ENCODE data around the gene PRR9. TPM values are rescaled to one million over a fixed set of nuclear protein-coding genes. Genes with fewer than 3 reads are reported as not detected.
A peak's percentile ranks its signal among the peaks of the same experiment; 100 is the strongest.

The PRR9 gene
- total and polyA plus RNA-seq, 8 donors = not detected

DNA sequence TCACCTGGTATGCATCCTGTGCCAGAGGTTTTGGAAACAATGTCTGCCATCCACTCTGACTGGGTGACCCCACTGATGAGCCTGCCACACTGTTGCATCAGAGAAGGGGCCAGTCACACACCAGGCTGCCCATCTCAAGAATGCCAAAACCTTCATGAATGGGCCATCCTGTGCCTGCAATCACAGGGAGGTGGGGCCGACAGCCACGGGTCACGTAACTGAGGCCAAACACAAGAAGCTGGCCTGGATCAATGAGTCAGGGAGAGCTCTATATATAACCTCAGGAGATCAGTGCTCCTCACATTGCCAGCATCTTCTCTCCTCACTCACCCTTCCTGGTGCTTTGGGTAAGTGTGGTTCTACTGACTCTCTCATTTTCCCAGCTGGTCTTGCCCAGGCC, 42.0 kb downstream of the PRR9 start, which contains the start of gene LORICRIN:
TSS of gene LORICRIN (plus strand) at position 301 of the 400 bp plus-strand sequence. CDS start 1,263 bp downstream, outside the sequence.
- no peak for DNase-seq
- Histone ChIP-seq H3K4me1 (peaks cover 13 to 21% (median 19%) of the 10 kb centered on the region in 4 donors), H3K27me3 (peaks cover 0 to 65% (median 44%) of the 10 kb centered on the region in 3 donors), H3K4me3 (peak within 1 kb of the TSS in 1 of 4 donors; percentile 47), H3K9me3 (no peaks in the 10 kb centered on the region), H3K36me3 (no peaks in the 10 kb centered on the region), H3K27ac (no peak within 1 kb of the TSS)
- intact Hi-C loops (cut with DNase I; ENCODE audit: low total_unique reads) = no loop called here
- TF ChIP-seq EP300 (IDR thresholded peaks at IDR 0.05) (no peak), POLR2AphosphoS5 (IDR thresholded peaks at IDR 0.05) (no peak), POLR2A (IDR thresholded peaks at IDR 0.05) (no peak)
- TF ChIP-seq, protein P1, sequence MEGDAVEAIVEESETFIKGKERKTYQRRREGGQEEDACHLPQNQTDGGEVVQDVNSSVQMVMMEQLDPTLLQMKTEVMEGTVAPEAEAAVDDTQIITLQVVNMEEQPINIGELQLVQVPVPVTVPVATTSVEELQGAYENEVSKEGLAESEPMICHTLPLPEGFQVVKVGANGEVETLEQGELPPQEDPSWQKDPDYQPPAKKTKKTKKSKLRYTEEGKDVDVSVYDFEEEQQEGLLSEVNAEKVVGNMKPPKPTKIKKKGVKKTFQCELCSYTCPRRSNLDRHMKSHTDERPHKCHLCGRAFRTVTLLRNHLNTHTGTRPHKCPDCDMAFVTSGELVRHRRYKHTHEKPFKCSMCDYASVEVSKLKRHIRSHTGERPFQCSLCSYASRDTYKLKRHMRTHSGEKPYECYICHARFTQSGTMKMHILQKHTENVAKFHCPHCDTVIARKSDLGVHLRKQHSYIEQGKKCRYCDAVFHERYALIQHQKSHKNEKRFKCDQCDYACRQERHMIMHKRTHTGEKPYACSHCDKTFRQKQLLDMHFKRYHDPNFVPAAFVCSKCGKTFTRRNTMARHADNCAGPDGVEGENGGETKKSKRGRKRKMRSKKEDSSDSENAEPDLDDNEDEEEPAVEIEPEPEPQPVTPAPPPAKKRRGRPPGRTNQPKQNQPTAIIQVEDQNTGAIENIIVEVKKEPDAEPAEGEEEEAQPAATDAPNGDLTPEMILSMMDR (IDR thresholded peaks at IDR 0.05) = no peak
- 69 to 90% (median 79%) methylated on average over 3 of the region's 3 CpGs for WGBS, 5 donors

GRCh38 chr1:153260585-153261280, 43.3 kb downstream of the PRR9 start:
- 10 to 18% (median 13%) methylated on average over 21 to 45 of the region's 45 CpGs for WGBS, 5 donors
- intact Hi-C loops (cut with DNase I; ENCODE audit: low total_unique reads) = no loop called here
- no peak for TF ChIP-seq POLR2A (IDR thresholded peaks at IDR 0.05)
- TF ChIP-seq, protein P1 (IDR thresholded peaks at IDR 0.05) = no peak
- no peak for TF ChIP-seq EP300 (IDR thresholded peaks at IDR 0.05)
- TF ChIP-seq POLR2AphosphoS5 (IDR thresholded peaks at IDR 0.05) = no peak
- Histone ChIP-seq H3K27ac (no peak overlapping the region), H3K4me3 (peak overlapping the region; percentile 46 to 66 (median 54)), H3K36me3 (no peaks in the 10 kb centered on the region), H3K9me3 (no peaks in the 10 kb centered on the region), H3K27me3 (peaks cover 0 to 74% (median 45%) of the 10 kb centered on the region in 3 donors), H3K4me1 (peaks cover 13 to 21% (median 19%) of the 10 kb centered on the region in 4 donors)
- DNase-seq = peak in 1 of 2 donors; percentile 46

DNA sequence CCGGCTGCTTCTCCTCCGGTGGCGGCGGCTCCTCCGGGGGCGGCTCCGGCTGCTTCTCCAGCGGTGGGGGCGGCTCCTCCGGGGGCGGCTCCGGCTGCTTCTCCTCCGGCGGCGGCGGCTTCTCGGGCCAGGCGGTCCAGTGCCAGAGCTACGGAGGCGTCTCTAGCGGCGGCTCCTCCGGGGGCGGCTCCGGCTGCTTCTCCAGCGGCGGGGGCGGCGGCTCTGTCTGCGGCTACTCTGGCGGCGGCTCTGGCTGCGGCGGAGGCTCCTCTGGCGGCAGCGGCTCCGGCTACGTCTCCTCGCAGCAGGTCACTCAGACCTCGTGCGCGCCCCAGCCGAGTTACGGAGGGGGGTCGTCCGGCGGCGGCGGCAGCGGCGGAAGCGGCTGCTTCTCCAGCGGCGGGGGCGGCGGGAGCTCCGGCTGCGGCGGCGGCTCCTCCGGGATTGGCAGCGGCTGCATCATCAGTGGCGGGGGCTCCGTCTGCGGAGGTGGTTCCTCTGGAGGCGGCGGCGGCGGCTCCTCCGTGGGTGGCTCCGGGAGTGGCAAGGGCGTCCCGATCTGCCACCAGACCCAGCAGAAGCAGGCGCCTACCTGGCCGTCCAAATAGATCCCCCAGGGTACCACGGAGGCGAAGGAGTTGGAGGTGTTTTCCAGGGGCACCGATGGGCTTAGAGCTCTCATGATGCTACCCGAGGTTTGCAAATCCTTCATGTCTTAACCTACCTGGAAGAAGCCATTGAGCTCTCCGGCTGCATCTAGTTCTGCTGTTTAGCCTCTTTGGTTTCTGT, 44.1 kb downstream of the PRR9 start:
- DNase-seq = peak in 1 of 2 donors; percentile 73
- Histone ChIP-seq H3K4me1 (peaks cover 13 to 21% (median 19%) of the 10 kb centered on the region in 4 donors), H3K27ac (no peak overlapping the region), H3K27me3 (peaks cover 0 to 78% (median 46%) of the 10 kb centered on the region in 3 donors), H3K9me3 (no peaks in the 10 kb centered on the region), H3K36me3 (no peaks in the 10 kb centered on the region), H3K4me3 (peak overlapping the region; percentile 46 to 66 (median 54))
- WGBS, 5 donors = 2 to 6% (median 4%) methylated on average over 27 to 80 of the region's 80 CpGs
- intact Hi-C loops (cut with DNase I; ENCODE audit: low total_unique reads) = no loop called here
- TF ChIP-seq, protein P1 (IDR thresholded peaks at IDR 0.05) = no peak
- TF ChIP-seq POLR2A (IDR thresholded peaks at IDR 0.05) (no peak), EP300 (IDR thresholded peaks at IDR 0.05) (no peak), POLR2AphosphoS5 (IDR thresholded peaks at IDR 0.05) (no peak)

GRCh38 chr1:153262070-153262366, 44.6 kb downstream of the PRR9 start:
- no peak for DNase-seq
- 42 to 65% (median 47%) methylated on average over 6 of the region's 6 CpGs for WGBS, 5 donors
- H3K27me3 ChIP-seq = peaks cover 0 to 84% (median 50%) of the 10 kb centered on the region in 3 donors
- no peak for TF ChIP-seq POLR2AphosphoS5 (IDR thresholded peaks at IDR 0.05)
- no peak for TF ChIP-seq POLR2A (IDR thresholded peaks at IDR 0.05)
- intact Hi-C loops (cut with DNase I; ENCODE audit: low total_unique reads) = no loop called here
- no peaks in the 10 kb centered on the region for H3K9me3 ChIP-seq
- H3K4me1 ChIP-seq = peaks cover 13 to 21% (median 19%) of the 10 kb centered on the region in 4 donors
- H3K27ac ChIP-seq = no peak overlapping the region
- H3K36me3 ChIP-seq = no peaks in the 10 kb centered on the region
- peak overlapping the region; percentile 46 to 66 (median 54) for H3K4me3 ChIP-seq
